HFF-Myc (cell line): ENCODE results near the gene GPR139.

Experiments
- DNase-seq: peaks from one replicate; pipeline ENCODE4 v3.0.0-alpha.2; 2011; ENCODE audit warnings: low read depth; ENCODE audit errors: extremely low read depth
- H3K4me3 ChIP-seq: replicated peaks from 2 replicates; pipeline ENCODE4 v1.5.1; 2011; ENCODE audit warnings: low read depth, mild to moderate bottlenecking, control low read depth, low read length
- CTCF ChIP-seq: IDR thresholded peaks from 2 replicates; pipeline ENCODE4 v1.5.1; 2012; ENCODE audit warnings: mild to moderate bottlenecking, low read depth, low read length, control low read depth; ENCODE audit errors: missing control alignments

The GPR139 gene

GRCh38 chr16:20020976-20021375 is 52.7 kb downstream of the GPR139 start:
- no peak for DNase-seq
- TF ChIP-seq CTCF = no peak
- no peak overlapping the region for H3K4me3 ChIP-seq

GRCh38 chr16:20020083-20020482 is 53.6 kb downstream of the GPR139 start:
- no peak for DNase-seq
- TF ChIP-seq CTCF = no peak
- H3K4me3 ChIP-seq = no peak overlapping the region

- TF ChIP-seq CTCF = no peak
- DNase-seq = no peak
- no peak overlapping the region for H3K4me3 ChIP-seq
Observed at GRCh38 chr16:20016234-20016633, 57.5 kb downstream of the GPR139 start.

- no peak for TF ChIP-seq CTCF
- no peak overlapping the region for H3K4me3 ChIP-seq
- no peak for DNase-seq
Observed at GRCh38 chr16:20004931-20005330, 68.8 kb downstream of the GPR139 start.

GRCh38 chr16:20002936-20003335 is 70.8 kb downstream of the GPR139 start:
- DNase-seq = no peak
- no peak for TF ChIP-seq CTCF
- H3K4me3 ChIP-seq = no peak overlapping the region

GRCh38 chr16:20001856-20002707 is 71.6 kb downstream of the GPR139 start:
- no peak overlapping the region for H3K4me3 ChIP-seq
- no peak for TF ChIP-seq CTCF
- no peak for DNase-seq

GRCh38 chr16:19997734-19998133 is 76.0 kb downstream of the GPR139 start:
- TF ChIP-seq CTCF = no peak
- DNase-seq = no peak
- no peak overlapping the region for H3K4me3 ChIP-seq
